Glutamatergic neuron (in vitro differentiated cells): ENCODE results near the gene CDC42. TPM values are rescaled to one million over a fixed set of nuclear protein-coding genes. Genes with fewer than 3 reads are reported as not detected.

Experiments used
- DNase-seq: peaks from one replicate; pipeline ENCODE4 v3.0.0; 2022
- H3K27ac Mint-ChIP-seq: one replicate; pipeline ENCODE4 v1.8.0; 2020; ENCODE audit warnings: mild to moderate bottlenecking, mixed read lengths, inconsistent platforms; ENCODE audit not compliant: unreplicated experiment
- H3K27me3 Mint-ChIP-seq: one replicate; pipeline ENCODE4 v1.8.0; 2020; ENCODE audit warnings: mild to moderate bottlenecking, moderate library complexity, mixed read lengths, inconsistent platforms; ENCODE audit not compliant: unreplicated experiment
- H3K36me3 Mint-ChIP-seq: one replicate; pipeline ENCODE4 v1.8.0; 2020; ENCODE audit warnings: mild to moderate bottlenecking, mixed read lengths, inconsistent platforms; ENCODE audit not compliant: unreplicated experiment
- H3K4me1 Mint-ChIP-seq: one replicate; pipeline ENCODE4 v1.8.0; 2020; ENCODE audit warnings: mild to moderate bottlenecking, low read depth, mixed read lengths, inconsistent platforms; ENCODE audit not compliant: unreplicated experiment
- H3K4me3 Mint-ChIP-seq: one replicate; pipeline ENCODE4 v1.8.0; 2020; ENCODE audit warnings: mild to moderate bottlenecking, mixed read lengths, inconsistent platforms; ENCODE audit not compliant: unreplicated experiment
- H3K9me3 Mint-ChIP-seq: one replicate; pipeline ENCODE4 v1.8.0; 2020; ENCODE audit warnings: mild to moderate bottlenecking, moderate library complexity, mixed read lengths, inconsistent platforms; ENCODE audit not compliant: unreplicated experiment
- CTCF ChIP-seq: fragments of 200-600 bp; sonication (generic); IDR thresholded peaks from one replicate; pipeline ENCODE4 v1.5.0; 2021; ENCODE audit not compliant: partially characterized antibody, unreplicated experiment
- total RNA-seq: library from RNA; stranded (reverse); fragmentation: NEBNext Ultra II Directional; extraction: Animal tissue kit (Norgen Biotek cat#: 25700); gene quantifications from one replicate; pipeline ENCODE4 v1.2.1, GENCODE V29; 2021; ENCODE audit not compliant: unreplicated experiment

Gene CDC42
- total RNA-seq, 1 donor from 2014 or later, result 283 TPM

GRCh38 chr1:22093513-22093912, 41.0 kb downstream of the CDC42 start:
- no peak overlapping the region for H3K4me3 Mint-ChIP-seq
- H3K4me1 Mint-ChIP-seq, result peaks cover 24% of the 10 kb centered on the region
- no peaks in the 10 kb centered on the region for H3K9me3 Mint-ChIP-seq
- no peak for TF ChIP-seq CTCF
- H3K36me3 Mint-ChIP-seq, result no peaks in the 10 kb centered on the region
- H3K27ac Mint-ChIP-seq, result no peak overlapping the region
- no peak for DNase-seq
- H3K27me3 Mint-ChIP-seq, result no peaks in the 10 kb centered on the region

- Mint-ChIP-seq H3K36me3 (no peaks in the 10 kb centered on the region), H3K27me3 (peaks cover 2% of the 10 kb centered on the region), H3K9me3 (no peaks in the 10 kb centered on the region), H3K4me1 (peaks cover 2% of the 10 kb centered on the region), H3K4me3 (no peak overlapping the region), H3K27ac (no peak overlapping the region)
- DNase-seq, result no peak
- no peak for TF ChIP-seq CTCF
These were observed 43.5 kb downstream of the CDC42 start for GRCh38 chr1:22096036-22096435.

GRCh38 chr1:22096463-22096862, 44.0 kb downstream of the CDC42 start:
- no peaks in the 10 kb centered on the region for H3K36me3 Mint-ChIP-seq
- no peaks in the 10 kb centered on the region for H3K4me1 Mint-ChIP-seq
- TF ChIP-seq CTCF, result no peak
- H3K27ac Mint-ChIP-seq, result no peak overlapping the region
- peaks cover 2% of the 10 kb centered on the region for H3K27me3 Mint-ChIP-seq
- DNase-seq, result no peak
- no peaks in the 10 kb centered on the region for H3K9me3 Mint-ChIP-seq
- H3K4me3 Mint-ChIP-seq, result no peak overlapping the region

GRCh38 chr1:22098752-22099151, 46.2 kb downstream of the CDC42 start:
- H3K4me3 Mint-ChIP-seq, result no peak overlapping the region
- peaks cover 2% of the 10 kb centered on the region for H3K27me3 Mint-ChIP-seq
- no peaks in the 10 kb centered on the region for H3K36me3 Mint-ChIP-seq
- H3K4me1 Mint-ChIP-seq, result no peaks in the 10 kb centered on the region
- no peak for TF ChIP-seq CTCF
- H3K27ac Mint-ChIP-seq, result no peak overlapping the region
- no peak for DNase-seq
- H3K9me3 Mint-ChIP-seq, result no peaks in the 10 kb centered on the region

GRCh38 chr1:22100168-22100567, 47.7 kb downstream of the CDC42 start:
- TF ChIP-seq CTCF, result no peak
- Mint-ChIP-seq H3K4me3 (no peak overlapping the region), H3K36me3 (no peaks in the 10 kb centered on the region), H3K27ac (no peak overlapping the region), H3K4me1 (no peaks in the 10 kb centered on the region), H3K9me3 (no peaks in the 10 kb centered on the region), H3K27me3 (peaks cover 4% of the 10 kb centered on the region)
- no peak for DNase-seq
